Daoy (cell line): ENCODE data around the gene TBL3. TPM values are rescaled to one million over a fixed set of nuclear protein-coding genes. Genes with fewer than 3 reads are reported as not detected.
"Not testable (repeated sequence)": the region's sequence is repeated elsewhere in the genome, so short reads cannot be mapped to it uniquely, and the experiment has no call there.

Experiments
- DNase-seq: peaks from one replicate; pipeline ENCODE4 v3.0.0-alpha.2; 2015; ENCODE audit warnings: low read depth
- total RNA-seq: library from RNA; depleted of rRNA; stranded (reverse); fragments of >200 nt; shearing (Covaris generic); gene quantifications from 2 replicates; pipeline ENCODE4 v1.2.3, GENCODE V29; 2014

The TBL3 gene
- total RNA-seq, 1 experiment from 2014 or later = 49.5 TPM

GRCh38 chr16:1998852-1999801, 27.3 kb downstream of the TBL3 start:
- no peak for DNase-seq

GRCh38 chr16:1999866-2000514, 28.1 kb downstream of the TBL3 start:
- DNase-seq = no peak

GRCh38 chr16:2001035-2001434, 29.2 kb downstream of the TBL3 start:
- no peak for DNase-seq

GRCh38 chr16:2001456-2002355, 29.9 kb downstream of the TBL3 start:
- DNase-seq = no peak

GRCh38 chr16:2002406-2003230, 30.8 kb downstream of the TBL3 start:
- no peak for DNase-seq

GRCh38 chr16:2003231-2003826, 31.5 kb downstream of the TBL3 start:
- DNase-seq = no peak

- peak; percentile 89 for DNase-seq
These were observed 32.2 kb downstream of the TBL3 start for GRCh38 chr16:2003827-2004641.

- no peak for DNase-seq
These were observed 33.1 kb downstream of the TBL3 start for GRCh38 chr16:2004795-2005517.

GRCh38 chr16:2005646-2006045, 33.8 kb downstream of the TBL3 start:
- DNase-seq = no peak

- no peak for DNase-seq
These were observed 34.5 kb downstream of the TBL3 start for GRCh38 chr16:2006317-2006716.

GRCh38 chr16:2007081-2007836, 35.4 kb downstream of the TBL3 start:
- no peak for DNase-seq

GRCh38 chr16:2008009-2008526, 36.2 kb downstream of the TBL3 start:
- DNase-seq = peak; percentile 80

- no peak for DNase-seq
These were observed 36.8 kb downstream of the TBL3 start for GRCh38 chr16:2008631-2009163.

GRCh38 chr16:2009164-2009711, 37.4 kb downstream of the TBL3 start:
- DNase-seq = no peak

GRCh38 chr16:2009791-2010510, 38.1 kb downstream of the TBL3 start, which contains the start of gene ZNF598:
TSS of gene ZNF598 (minus strand) at chr16:2009821.
- DNase-seq = peak; percentile 90

- DNase-seq = not testable (repeated sequence)
These were observed 39.9 kb downstream of the TBL3 start for GRCh38 chr16:2011726-2012125.

- no peak for DNase-seq
These were observed 41.7 kb downstream of the TBL3 start for GRCh38 chr16:2013527-2013926.
